OCI-M2 (cell line): ENCODE results near the gene CTAGE6.
"Not testable (repeated sequence)": the region's sequence is repeated elsewhere in the genome, so short reads cannot be mapped to it uniquely, and the experiment has no call there.

Experiments
- DNase-seq: peaks from one replicate; lab custom pipeline; 2025; ENCODE audit not compliant: unreplicated experiment; lab: John Stamatoyannopoulos, UW

The CTAGE6 gene

GRCh38 chr7:143757596-143757995, at the start of gene CTAGE6:
CTAGE6 (minus strand) TSS chr7:143757696; CDS start chr7:143757658, 38 bp downstream.
- DNase-seq: not testable (repeated sequence)

DNA sequence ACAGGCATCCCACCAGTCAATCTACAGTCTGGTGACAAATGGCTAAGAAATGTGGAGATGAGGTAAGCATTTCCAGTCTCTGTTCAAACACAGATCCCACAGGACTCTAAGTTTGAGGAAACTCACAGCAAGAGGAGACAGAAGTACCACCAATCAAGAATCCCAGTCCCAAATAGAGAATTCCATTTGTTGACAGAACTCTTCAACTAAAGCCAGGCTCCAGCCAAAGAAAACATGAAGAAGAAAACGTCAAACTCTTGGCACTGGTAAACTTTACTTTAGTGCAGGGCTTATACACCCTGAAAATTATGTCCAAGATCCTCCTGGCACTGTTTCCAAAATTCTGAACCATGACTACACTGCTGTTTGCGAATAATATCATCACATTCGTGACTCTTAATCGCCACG, 49.2 kb upstream of the CTAGE6 start:
- not testable (repeated sequence) for DNase-seq

GRCh38 chr7:143797896-143798290, 40.4 kb upstream of the CTAGE6 start:
- not testable (repeated sequence) for DNase-seq

DNA sequence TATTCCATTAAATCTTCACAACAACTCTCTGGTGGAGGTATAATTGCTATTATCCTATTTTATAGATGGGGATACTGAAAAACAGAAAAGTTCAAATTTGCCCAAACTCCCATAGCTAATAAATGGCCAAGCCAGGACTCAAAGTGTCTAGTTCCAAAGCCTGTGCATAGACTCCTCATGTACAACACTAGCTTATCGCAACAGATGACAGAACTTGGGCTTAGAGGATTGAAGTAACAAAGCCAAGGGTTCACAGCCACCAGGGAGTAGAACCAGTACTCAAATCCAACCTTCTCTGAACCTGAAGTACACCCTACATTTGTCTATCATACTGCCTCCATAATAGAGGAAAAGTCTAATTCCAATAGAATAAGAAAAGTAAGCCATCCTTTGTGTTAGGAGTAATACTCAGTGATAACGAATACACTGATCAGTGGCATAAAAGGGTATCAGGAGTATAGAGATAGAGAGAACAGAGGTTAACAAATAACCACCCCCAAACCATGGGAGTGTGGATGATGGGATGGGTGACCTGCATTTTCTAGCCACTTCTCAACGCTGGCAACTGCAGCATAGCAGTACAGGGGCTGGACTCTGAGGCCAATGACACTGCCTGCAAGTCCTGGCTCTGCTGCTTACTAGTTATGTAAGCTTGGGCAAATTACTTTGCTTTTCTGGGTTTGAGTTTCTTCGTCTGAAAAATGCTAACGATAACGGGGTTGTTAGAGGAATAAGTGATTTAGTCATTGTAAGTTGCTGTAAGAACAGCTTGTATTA, 39.8 kb upstream of the CTAGE6 start:
- not testable (repeated sequence) for DNase-seq

- DNase-seq: not testable (repeated sequence)
Observed at GRCh38 chr7:143795653-143796052, 38.2 kb upstream of the CTAGE6 start.

DNA sequence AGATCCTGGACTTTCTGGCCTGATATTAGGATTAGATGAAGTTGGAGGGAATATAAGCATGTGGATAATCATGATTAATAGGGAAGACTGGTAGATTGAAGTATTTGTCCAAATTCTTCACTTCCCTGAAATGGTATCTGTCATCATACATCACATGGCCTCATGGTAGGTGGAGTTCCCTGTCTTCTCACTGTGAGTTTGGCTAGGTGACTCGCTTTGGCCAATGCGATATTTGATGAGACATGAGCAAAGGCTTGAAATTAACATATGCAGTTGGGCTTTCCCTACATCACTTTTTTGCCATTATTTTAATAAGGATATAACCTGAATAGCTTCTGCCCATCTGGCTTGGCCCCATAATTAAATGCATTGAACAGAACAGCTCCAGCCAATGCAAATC, 35.1 kb upstream of the CTAGE6 start:
- DNase-seq: not testable (repeated sequence)

DNA sequence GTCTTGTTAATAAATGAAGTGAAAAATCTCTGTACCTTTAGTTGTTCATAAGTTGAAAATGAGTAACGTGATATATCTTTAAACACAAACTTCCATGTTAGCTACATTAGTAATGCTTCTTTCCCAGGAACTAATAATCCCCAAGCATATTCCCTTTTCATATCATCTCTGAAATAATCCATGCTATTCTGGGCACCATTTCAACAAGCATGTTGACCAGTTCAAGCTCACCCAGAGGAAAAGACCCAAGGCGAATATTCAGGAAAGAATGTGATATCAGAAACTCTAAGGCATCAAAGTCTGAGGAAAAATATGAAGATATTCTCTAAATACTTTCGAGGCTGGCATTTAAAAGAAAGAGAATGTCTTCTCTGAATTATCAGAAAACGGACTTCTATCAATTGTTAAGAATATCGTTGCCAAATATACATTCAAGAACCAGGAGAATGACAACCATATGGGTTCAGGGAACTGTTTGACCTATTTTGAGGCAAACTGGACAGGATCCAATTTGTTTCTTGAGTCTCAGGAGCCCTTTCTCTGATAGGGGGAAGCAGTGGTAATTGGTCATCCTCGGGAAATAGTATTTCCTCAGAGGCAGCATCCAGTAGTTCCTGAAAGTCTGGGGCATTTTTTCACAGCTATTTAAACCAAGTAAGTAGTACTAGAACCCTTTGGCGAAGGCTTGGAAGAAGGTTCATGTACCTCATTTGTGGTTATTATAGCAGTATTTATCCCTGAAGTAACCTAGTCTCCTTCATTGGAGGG, 28.1 kb upstream of the CTAGE6 start:
- not testable (repeated sequence) for DNase-seq

- DNase-seq: not testable (repeated sequence)
Observed at GRCh38 chr7:143779591-143779990, 22.1 kb upstream of the CTAGE6 start.

- DNase-seq: not testable (repeated sequence)
Observed at GRCh38 chr7:143772738-143773468, 15.4 kb upstream of the CTAGE6 start.

DNA sequence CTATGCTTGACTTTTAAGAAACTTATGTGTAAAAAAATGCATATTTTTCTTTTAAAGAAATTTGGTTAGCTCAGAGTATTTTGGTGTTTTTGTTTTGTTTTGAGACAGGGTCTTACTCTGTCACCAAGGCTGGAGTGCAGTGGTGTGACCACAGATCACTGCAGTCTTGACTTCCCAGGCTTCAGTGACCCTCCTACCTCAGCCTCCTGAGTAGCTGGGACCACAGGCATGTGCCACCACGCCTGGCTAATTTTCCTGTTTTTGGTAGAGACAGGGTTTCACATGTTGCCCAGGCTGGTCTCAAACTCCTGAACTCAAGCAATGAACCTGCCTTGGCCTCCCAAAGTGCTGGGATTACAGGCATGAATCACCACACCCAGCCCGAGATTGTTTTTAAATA, 10.0 kb upstream of the CTAGE6 start:
- not testable (repeated sequence) for DNase-seq

DNA sequence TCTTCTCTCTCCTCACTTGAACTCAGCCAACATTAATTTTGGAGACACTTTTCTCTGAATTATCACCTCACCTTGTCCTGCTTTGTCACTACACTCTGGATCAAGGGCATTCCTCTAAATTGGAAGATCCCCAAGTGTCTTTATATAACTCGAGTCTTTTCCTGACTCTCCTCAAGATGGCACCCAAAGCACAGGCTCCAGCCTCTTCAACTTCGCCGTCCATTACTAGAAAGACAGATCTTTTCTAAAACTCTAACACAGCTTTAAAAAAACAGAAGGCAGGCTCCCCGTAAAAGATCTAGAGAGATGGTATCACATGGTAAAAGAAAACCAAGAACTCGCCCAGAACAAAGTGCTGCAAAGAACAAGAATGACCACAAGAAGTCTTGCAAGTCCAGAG, 8.2 kb upstream of the CTAGE6 start:
- DNase-seq: not testable (repeated sequence)

GRCh38 chr7:143763065-143763464, 5.6 kb upstream of the CTAGE6 start:
- DNase-seq: not testable (repeated sequence)

- DNase-seq: not testable (repeated sequence)
Observed at GRCh38 chr7:143745340-143745739, 12.2 kb downstream of the CTAGE6 start.

- DNase-seq: peak; percentile 53
Observed at GRCh38 chr7:143737037-143737819, 20.3 kb downstream of the CTAGE6 start.

- no peak for DNase-seq
Observed at GRCh38 chr7:143735962-143736361, 21.5 kb downstream of the CTAGE6 start.

GRCh38 chr7:143733876-143734275, 23.6 kb downstream of the CTAGE6 start:
- DNase-seq: no peak

- no peak for DNase-seq
Observed at GRCh38 chr7:143728333-143728862, 29.1 kb downstream of the CTAGE6 start.

- not testable (repeated sequence) for DNase-seq
Observed at GRCh38 chr7:143727561-143727960, 29.9 kb downstream of the CTAGE6 start.

DNA sequence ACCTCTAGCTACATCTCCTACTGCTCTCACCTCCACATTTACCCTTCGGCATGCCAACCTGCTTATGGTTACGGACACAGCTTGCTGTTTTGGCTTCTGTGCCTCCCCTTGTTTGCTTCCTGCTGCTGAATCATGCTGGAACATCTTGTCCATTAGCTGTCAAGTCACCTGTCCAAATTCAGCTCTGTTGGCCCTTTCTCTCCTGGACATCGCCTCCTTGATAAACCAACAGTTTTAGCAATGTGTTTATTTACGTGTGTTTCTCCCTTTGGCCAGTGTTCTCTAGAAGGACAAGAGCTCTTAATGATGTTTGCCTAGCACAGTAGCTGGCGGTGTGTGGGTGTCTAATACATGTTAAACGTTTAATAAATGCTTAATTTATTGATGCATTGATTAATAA, 31.4 kb downstream of the CTAGE6 start:
- DNase-seq: not testable (repeated sequence)

GRCh38 chr7:143720335-143720734, 37.2 kb downstream of the CTAGE6 start:
- not testable (repeated sequence) for DNase-seq
